HCT116 (cell line): ENCODE measurements around the gene SLC4A2. TPM values are rescaled to one million over a fixed set of nuclear protein-coding genes. Genes with fewer than 3 reads are reported as not detected.

Experiments
- ATAC-seq: fragments of 200-7000 bp; cut with Tn5 transposase; 2 replicates; pipeline ENCODE4 v1.9.1; 2020; ENCODE audit warnings: mild to moderate bottlenecking, moderate library complexity
- BruUV-seq: library from RNA; stranded (reverse); fragments of 400-500 nt; replicated peaks from 2 replicates; lab custom pipeline; 2021; lab: Mats Ljungman, UMichigan
- CTCF ChIA-PET: fragments of 300-600 bp; sonication (Branson Sonifier 250); formaldehyde crosslinking; loops from one replicate; lab custom pipeline; 2021; ENCODE audit warnings: antibody characterized with exemption; lab: Charles Lee
- POLR2A ChIA-PET: fragments of 300-600, 350-600 bp; sonication (Branson Sonifier 250); formaldehyde crosslinking; loops from one replicate; lab custom pipeline; 2021; ENCODE audit warnings: antibody characterized with exemption; lab: Charles Lee
- RAD21 ChIA-PET, 2 experiments: fragments of 300-600 bp; sonication (Branson Sonifier 250); formaldehyde crosslinking; loops; one replicate each; lab custom pipeline; 2023; ENCODE audit warnings: low total read pairs in 2 of 2; ENCODE audit not compliant: uncharacterized antibody in 2 of 2, unreplicated experiment in 2 of 2, low non-redundant PET in 1 of 2; lab: Charles Lee
- DNase-seq: peaks from one replicate; pipeline ENCODE4 v3.0.0-alpha.2; 2010; ENCODE audit warnings: low read depth, low spot score
- H2AFZ ChIP-seq: fragments of 200-600 bp; shearing (Covaris generic), sonication (generic); 2 replicates; pipeline ENCODE4 v1.6.1; 2017; ENCODE audit warnings: low read depth, mixed run types, mixed read lengths, antibody characterized with exemption, low read length; ENCODE audit not compliant: poor library complexity, severe bottlenecking
- H3K27ac ChIP-seq: 2 replicates; pipeline ENCODE4 v1.5.1; 2012; ENCODE audit warnings: low read depth, low read length
- H3K27me3 ChIP-seq: fragments of 200-600 bp; sonication (generic); 2 replicates; pipeline ENCODE4 v1.6.1; 2016; ENCODE audit warnings: mixed run types, low read length, mixed read lengths; ENCODE audit not compliant: insufficient read depth
- H3K36me3 ChIP-seq, 2 experiments: fragments of 200-500 bp in 1 of 2; fragments of 200-600 bp in 1 of 2; sonication (Bioruptor generic) in 1 of 2; sonication (generic) in 1 of 2; 2 replicates each; pipeline versions ENCODE4 v1.5.1 to v1.6.1; 2014 to 2016; ENCODE audit warnings: low read length in 2 of 2, inconsistent platforms in 1 of 2, mixed read lengths in 1 of 2, mixed run types in 1 of 2; ENCODE audit not compliant: insufficient read depth in 2 of 2, control insufficient read depth in 1 of 2
- H3K4me1 ChIP-seq, 2 experiments: fragments of 200-600 bp in 1 of 2; sonication (generic) in 1 of 2; 2 replicates each; pipeline versions ENCODE4 v1.5.1 to v1.6.1; 2012 to 2017; ENCODE audit warnings: low read length in 2 of 2, inconsistent platforms in 1 of 2, mild to moderate bottlenecking in 1 of 2, mixed read lengths in 1 of 2, mixed run types in 1 of 2, moderate library complexity in 1 of 2; ENCODE audit not compliant: insufficient read depth in 2 of 2, control insufficient read depth in 1 of 2
- H3K4me2 ChIP-seq: fragments of 200-600 bp; sonication (generic); 2 replicates; pipeline ENCODE4 v1.6.1; 2017; ENCODE audit warnings: mixed run types, low read length, mixed read lengths
- H3K4me3 ChIP-seq, 2 experiments: fragments of 200-600 bp in 1 of 2; sonication (generic) in 1 of 2; replicated peaks in 1 of 2; 2 replicates each; pipeline ENCODE4 v1.5.1; 2011 to 2016; ENCODE audit warnings: low read length in 2 of 2, control low read depth in 1 of 2, low read depth in 1 of 2, mild to moderate bottlenecking in 1 of 2, mixed read lengths in 1 of 2, mixed run types in 1 of 2
- H3K79me2 ChIP-seq: fragments of 200-600 bp; sonication (generic); 2 replicates; pipeline ENCODE4 v1.6.1; 2017; ENCODE audit warnings: mild to moderate bottlenecking, mixed run types, low read length, moderate library complexity, mixed read lengths; ENCODE audit not compliant: insufficient read depth
- H3K9ac ChIP-seq: fragments of 200-600 bp; sonication (generic); 2 replicates; pipeline ENCODE4 v1.6.1; 2016; ENCODE audit warnings: low read length, mixed read lengths
- H3K9me2 ChIP-seq: fragments of 200-600 bp; sonication (generic), shearing (Covaris generic); 2 replicates; pipeline ENCODE4 v1.6.1; 2017; ENCODE audit warnings: mixed run types, mild to moderate bottlenecking, moderate library complexity; ENCODE audit not compliant: insufficient read depth
- H3K9me3 ChIP-seq, 2 experiments: fragments of 200-500 bp in 1 of 2; fragments of 200-600 bp in 1 of 2; sonication (Bioruptor generic) in 1 of 2; sonication (generic) in 1 of 2; 2 replicates each; pipeline ENCODE4 v1.6.1; 2014 to 2017; ENCODE audit warnings: low read length in 2 of 2, mixed read lengths in 2 of 2, inconsistent platforms in 1 of 2, low read depth in 1 of 2, mild to moderate bottlenecking in 1 of 2, mixed run types in 1 of 2, moderate library complexity in 1 of 2; ENCODE audit not compliant: control insufficient read depth in 1 of 2, insufficient read depth in 1 of 2
- H4K20me1 ChIP-seq: fragments of 200-600 bp; sonication (generic), shearing (Covaris generic); 2 replicates; pipeline ENCODE4 v1.6.1; 2017; ENCODE audit warnings: mixed run types, mild to moderate bottlenecking, moderate library complexity; ENCODE audit not compliant: insufficient read depth
- CBX3 ChIP-seq: IDR thresholded peaks from 2 replicates; pipeline ENCODE4 v1.6.1; 2012; ENCODE audit warnings: low read depth
- EZH2 ChIP-seq: fragments of 200-600 bp; sonication (generic); IDR thresholded peaks from 2 replicates; pipeline ENCODE4 v1.6.1; 2017; ENCODE audit warnings: antibody characterized with exemption, mixed run types
- JUND ChIP-seq: IDR thresholded peaks from 2 replicates; pipeline ENCODE4 v1.6.1; 2012
- REST ChIP-seq: IDR thresholded peaks from 2 replicates; pipeline ENCODE4 v1.6.1; 2012; ENCODE audit warnings: low read depth
- intact Hi-C: fragments of 100-400 bp; cut with micrococcal nuclease; formaldehyde crosslinking; loops from 2 replicates; pipeline ENCODE4 v1.10.0; 2022
- total RNA-seq: library from RNA; stranded (reverse); gene quantifications from one replicate; pipeline ENCODE4 v1.2.1, GENCODE V29; 2021; ENCODE audit not compliant: unreplicated experiment

The SLC4A2 gene
- total RNA-seq, 1 experiment from 2014 or later: 240 TPM

- POLR2A ChIA-PET: no interaction called here
- DNase-seq: no peak
- intact Hi-C loops: no loop called here
These were observed 3.1 kb upstream of the SLC4A2 start for GRCh38 chr7:151056283-151056665.

More at GRCh38 chr7:151056283-151056665, 3.1 kb upstream of the SLC4A2 start:
- Histone ChIP-seq H3K4me2 (no peak overlapping the region), H3K27ac (no peak overlapping the region), H4K20me1 (no peaks in the 10 kb centered on the region), H3K27me3 (no peaks in the 10 kb centered on the region), H2AFZ (no peak overlapping the region), H3K9ac (no peak overlapping the region), H3K9me2 (no peaks in the 10 kb centered on the region), H3K9me3 (no peaks in the 10 kb centered on the region), H3K4me3 (no peak overlapping the region), H3K4me1 (peaks cover 15 to 30% of the 10 kb centered on the region in 2 experiments), H3K79me2 (peaks cover 16% of the 10 kb centered on the region), H3K36me3 (no peaks in the 10 kb centered on the region)
- TF ChIP-seq JUND: no peak
- TF ChIP-seq EZH2: no peak
- TF ChIP-seq CBX3: no peak
- TF ChIP-seq REST: no peak
- ChIA-PET RAD21 (no interaction called here), CTCF (no interaction called here)
- no peak for ATAC-seq
- BruUV-seq: no TSS peak
